ENCODE measurements around the gene OBSCN. TPM values are rescaled to one million over a fixed set of nuclear protein-coding genes. Genes with fewer than 3 reads are reported as not detected.

OBSCN gene
- total RNA-seq, 1 experiment from 2014 or later = 33.3 TPM

DNA sequence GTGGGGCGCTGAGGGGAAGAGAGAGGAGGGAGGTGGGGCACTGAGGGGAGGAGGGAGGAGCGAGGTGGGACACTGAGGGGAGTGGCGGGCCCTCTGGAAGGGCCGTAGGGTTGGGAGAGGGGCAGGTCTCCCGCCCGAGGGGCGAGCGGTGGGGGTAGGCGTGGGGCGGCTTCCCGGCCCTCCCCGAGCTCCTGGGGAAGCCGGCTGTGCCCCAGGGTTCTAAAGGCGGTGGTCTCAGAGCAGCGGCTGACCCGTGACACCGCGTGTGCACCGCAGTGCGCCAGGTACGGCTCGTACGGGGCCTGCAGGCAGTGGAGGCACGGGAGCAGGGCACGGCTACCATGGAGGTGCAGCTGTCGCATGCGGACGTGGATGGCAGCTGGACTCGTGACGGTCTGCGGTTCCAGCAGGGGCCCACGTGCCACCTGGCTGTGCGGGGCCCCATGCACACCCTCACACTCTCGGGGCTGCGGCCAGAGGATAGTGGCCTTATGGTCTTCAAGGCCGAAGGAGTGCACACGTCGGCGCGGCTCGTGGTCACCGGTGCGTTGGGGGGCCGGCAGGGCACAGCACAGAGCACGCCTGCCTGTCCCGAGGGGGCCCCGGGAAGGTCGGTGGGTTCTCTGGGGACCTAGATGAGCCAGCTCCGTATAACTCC lies 68.5 kb downstream of the OBSCN start:
- no CpG with 5 or more reads among the region's 49 CpGs for WGBS (ENCODE audit: extremely low coverage, insufficient read length, low lambda C conversion rate)
- Histone ChIP-seq H4K20me1 (ENCODE audit: control insufficient read depth, insufficient read depth, insufficient read length) (no peaks in the 10 kb centered on the region), H3K4me2 (ENCODE audit: insufficient read depth, insufficient read length, low read length) (peak overlapping the region; percentile 37), H2BK15ac (ENCODE audit: low read depth, low read length) (no peak overlapping the region; the same call in 1 of the 2 replicates), H3K23ac (ENCODE audit: insufficient read length, low read depth, low read length) (no peak overlapping the region), H4K5ac (ENCODE audit: insufficient read length, low read depth, low read length) (no peak overlapping the region), H2AFZ (ENCODE audit: low read length) (no peak overlapping the region), H3K23me2 (ENCODE audit: insufficient read length, low read depth, low read length, poor library complexity, severe bottlenecking) (peaks cover 6% of the 10 kb centered on the region), H3K18ac (ENCODE audit: insufficient read length, low read depth, low read length) (no peak overlapping the region), H4K91ac (ENCODE audit: insufficient read length, low read depth, low read length) (no peak overlapping the region), H2BK120ac (ENCODE audit: low read depth, low read length, poor library complexity, severe bottlenecking) (no peak overlapping the region), H3K79me2 (ENCODE audit: insufficient read depth, low read length) (no peaks in the 10 kb centered on the region), H3K9ac (ENCODE audit: extremely low read depth, insufficient read length, low read length) (no peak overlapping the region), H3K9me3 (ENCODE audit: control insufficient read depth, low read depth, low read length) (no peaks in the 10 kb centered on the region), H4K8ac (replicated peaks; ENCODE audit: insufficient read length, low read depth, low read length) (no peak overlapping the region), H2BK12ac (ENCODE audit: insufficient read length, low read depth, low read length) (no peak overlapping the region), H2BK20ac (ENCODE audit: low read depth, low read length, poor library complexity, severe bottlenecking) (no peak overlapping the region), H3K27me3 (ENCODE audit: insufficient read depth, low read length) (no peaks in the 10 kb centered on the region), H3K56ac (ENCODE audit: insufficient read length, low read depth, low read length) (no peak overlapping the region), H2AK5ac (ENCODE audit: insufficient read length, low read length) (no peak overlapping the region), H3T11ph (ENCODE audit: low read length) (no peak overlapping the region), H3K27ac (ENCODE audit: insufficient read length, low read depth, low read length) (no peak overlapping the region), H3K79me1 (ENCODE audit: insufficient read depth, low read depth, low read length, poor library complexity, severe bottlenecking) (no peaks in the 10 kb centered on the region), H3K4ac (ENCODE audit: low read depth, low read length) (no peak overlapping the region), H3K14ac (ENCODE audit: insufficient read depth, low read length) (no peak overlapping the region), H3K4me1 (ENCODE audit: insufficient read depth, low read length) (no peaks in the 10 kb centered on the region), H2BK5ac (ENCODE audit: insufficient read length, low read length) (no peak overlapping the region)
- H3K27ac Mint-ChIP-seq = no peak overlapping the region
- peaks cover 6 to 21% (median 14%) of the 10 kb centered on the region in 3 experiments for H3K36me3 Mint-ChIP-seq (ENCODE audit: insufficient read depth in 1 of 3, low read depth in 3 of 3)
- H3K4me3 Mint-ChIP-seq = peak overlapping the region; percentile 60 to 76
- no peak for DNase-seq
- H3K4me1 Mint-ChIP-seq = peaks cover 2 to 3% of the 10 kb centered on the region in 2 experiments; a peak in 2 of 4 replicates
- TF ChIP-seq, protein P1, sequence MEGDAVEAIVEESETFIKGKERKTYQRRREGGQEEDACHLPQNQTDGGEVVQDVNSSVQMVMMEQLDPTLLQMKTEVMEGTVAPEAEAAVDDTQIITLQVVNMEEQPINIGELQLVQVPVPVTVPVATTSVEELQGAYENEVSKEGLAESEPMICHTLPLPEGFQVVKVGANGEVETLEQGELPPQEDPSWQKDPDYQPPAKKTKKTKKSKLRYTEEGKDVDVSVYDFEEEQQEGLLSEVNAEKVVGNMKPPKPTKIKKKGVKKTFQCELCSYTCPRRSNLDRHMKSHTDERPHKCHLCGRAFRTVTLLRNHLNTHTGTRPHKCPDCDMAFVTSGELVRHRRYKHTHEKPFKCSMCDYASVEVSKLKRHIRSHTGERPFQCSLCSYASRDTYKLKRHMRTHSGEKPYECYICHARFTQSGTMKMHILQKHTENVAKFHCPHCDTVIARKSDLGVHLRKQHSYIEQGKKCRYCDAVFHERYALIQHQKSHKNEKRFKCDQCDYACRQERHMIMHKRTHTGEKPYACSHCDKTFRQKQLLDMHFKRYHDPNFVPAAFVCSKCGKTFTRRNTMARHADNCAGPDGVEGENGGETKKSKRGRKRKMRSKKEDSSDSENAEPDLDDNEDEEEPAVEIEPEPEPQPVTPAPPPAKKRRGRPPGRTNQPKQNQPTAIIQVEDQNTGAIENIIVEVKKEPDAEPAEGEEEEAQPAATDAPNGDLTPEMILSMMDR (conservative IDR thresholded peaks at IDR 0.05) = no peak
- H3K9me3 Mint-ChIP-seq = no peaks in the 10 kb centered on the region
- peaks cover 8% of the 10 kb centered on the region for H3K27me3 Mint-ChIP-seq (ENCODE audit: low read depth)

All from H9 (cell line).